NCI-H1436 treated with DMSO at 0.1 percent for 48 hours (cell line): ENCODE measurements around the gene YPEL1.

Experiments
- DNase-seq: peaks from one replicate; lab custom pipeline; 2025; lab: John Stamatoyannopoulos, UW

The YPEL1 gene

DNA sequence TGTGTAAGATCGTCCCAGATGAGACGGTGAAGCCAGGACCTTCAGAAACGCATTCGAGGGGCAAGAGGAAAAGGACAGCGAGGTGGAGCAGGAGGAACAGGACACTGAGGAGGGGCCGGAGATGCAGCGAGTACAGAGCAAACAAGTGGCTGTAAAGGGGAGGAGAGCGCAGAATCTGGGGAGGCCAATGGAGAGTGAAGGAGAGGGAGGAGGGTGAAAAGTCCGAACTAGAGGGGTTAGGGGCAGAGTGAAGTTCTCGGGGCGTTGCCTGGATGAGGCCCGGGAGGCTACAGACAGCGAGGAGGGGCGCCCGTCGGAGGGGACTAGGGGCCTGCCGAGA lies 78.6 kb downstream of the YPEL1 start:
- no peak for DNase-seq

DNA sequence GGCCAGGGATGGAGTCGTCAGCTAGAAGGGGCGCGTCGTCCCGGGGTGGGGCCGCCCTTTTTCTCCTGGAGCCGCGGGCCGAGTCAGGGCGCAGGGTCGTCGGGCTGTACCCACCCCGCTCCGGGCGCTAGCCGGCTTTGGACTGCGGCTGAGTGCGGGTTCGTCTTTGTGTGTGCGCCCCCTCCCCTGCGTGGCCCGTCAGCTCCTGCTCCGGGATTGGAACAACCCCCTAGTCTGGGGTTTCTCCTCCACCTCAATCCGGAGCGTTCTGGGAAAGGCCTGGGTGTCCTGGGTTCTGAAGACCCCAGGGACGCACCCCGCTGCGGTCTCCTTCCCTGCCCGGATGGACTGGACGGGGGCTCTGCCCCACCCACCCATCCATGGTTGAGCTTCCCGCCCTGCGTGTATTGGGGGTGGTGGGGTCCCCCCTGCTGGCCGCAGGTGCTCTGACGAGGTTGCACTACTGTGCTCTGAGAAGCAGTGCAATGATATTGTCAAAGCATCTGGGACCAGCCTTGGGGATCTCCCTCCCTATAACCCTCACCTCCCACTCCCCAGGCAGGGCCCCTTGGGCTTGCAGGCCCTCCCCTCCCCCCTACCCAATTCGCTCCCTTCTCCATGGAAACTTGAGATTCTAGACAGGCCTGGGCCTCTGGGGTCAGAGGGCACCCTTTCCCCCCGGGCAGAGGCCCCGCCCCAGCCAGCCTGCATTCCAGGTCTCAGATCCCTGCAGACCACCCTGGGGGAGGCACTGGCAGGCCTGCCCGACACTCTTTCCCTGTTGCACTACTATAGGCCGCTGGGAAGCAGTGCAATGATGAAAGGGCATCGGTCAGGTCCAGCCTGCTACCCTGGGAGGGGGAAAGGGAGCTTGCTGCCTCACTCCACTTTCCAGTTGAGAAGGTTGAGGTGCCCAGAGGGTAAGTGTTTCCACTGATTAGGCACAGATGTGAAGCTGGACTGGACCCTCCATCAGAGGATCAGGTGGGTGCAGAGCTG lies 82.7 kb downstream of the YPEL1 start:
- no peak for DNase-seq

DNA sequence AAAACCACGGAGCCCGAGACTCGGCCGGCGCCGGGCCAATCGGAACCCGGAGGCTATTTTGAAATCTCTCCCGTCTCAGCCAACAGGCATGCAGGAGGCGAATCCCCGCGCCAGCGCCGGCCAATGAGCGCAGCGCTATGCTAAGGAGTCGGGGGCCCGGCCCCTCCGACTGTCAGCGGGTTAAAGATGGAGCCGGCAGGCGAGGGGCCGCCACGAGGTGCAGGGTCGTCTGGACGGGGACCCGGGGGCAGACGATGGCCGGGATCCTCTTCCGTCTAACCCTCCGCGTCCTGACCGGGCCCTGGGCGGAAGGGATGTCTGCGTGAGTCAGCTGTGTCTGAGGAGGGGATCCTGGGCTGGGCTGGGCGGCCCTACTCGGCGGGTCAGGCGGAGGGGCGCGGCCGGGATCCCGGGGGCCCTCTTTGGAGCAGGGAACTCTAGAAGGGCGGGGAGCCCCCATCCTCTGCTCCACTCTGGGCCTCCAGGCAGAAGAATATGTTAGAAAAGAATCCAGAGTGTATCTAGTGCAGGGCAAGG lies 83.5 kb downstream of the YPEL1 start:
- DNase-seq: peak; percentile 55

DNA sequence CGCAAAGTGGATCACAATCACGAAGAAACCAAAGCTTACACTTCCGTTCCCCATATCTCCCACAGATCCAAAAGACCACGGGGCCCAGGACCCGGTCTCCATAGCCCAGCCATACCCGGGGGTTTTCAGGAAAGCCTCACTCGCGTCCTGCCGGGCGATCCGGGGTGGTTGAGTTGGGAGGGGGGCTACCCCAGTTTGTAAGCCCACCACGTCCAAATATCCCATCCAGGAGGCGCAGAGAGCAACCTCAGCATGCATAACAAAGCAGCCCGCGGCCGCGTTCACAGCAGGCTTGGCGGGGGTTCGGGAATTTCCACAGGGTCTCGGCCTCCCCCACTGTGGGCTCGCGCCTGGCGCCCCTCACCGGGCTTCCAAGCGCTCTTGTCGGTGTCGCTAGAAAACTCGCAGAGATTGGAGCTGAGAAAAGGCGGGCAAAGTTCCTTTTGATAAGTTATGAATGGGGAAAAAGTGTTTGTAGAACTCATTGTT lies 84.0 kb downstream of the YPEL1 start:
- DNase-seq: no peak

DNA sequence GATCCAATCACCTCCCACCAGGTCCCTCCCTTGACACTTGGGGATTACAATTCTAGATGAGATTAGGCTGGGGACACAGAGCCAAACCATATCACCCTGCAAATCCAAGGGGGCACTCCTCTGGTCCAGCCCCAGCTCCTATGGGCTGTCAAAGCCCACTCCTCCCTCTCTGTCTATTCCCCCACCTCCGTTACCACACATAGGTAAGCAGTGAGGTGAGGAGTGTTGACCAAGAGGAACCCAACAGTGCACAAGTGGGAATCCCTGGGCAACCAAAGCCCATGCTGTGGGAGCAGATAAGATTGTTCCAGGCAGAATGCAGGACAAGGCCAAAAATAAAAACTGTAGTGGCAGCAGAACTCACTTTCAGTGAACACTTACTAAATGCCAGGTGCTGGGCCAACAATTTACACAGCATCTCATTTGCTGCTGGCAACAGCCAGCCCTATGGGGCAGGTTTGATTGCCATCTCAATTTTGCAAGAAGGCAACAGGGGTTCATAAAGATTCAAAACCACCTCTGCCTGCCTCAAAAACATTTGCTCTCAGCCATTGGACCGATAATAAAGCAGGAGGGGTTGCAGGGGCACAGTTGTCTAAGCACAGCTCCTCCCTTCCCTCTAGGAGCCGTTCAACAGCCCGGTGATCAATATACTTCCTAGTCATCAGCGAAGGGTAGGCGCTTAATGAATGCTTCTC lies 84.6 kb downstream of the YPEL1 start:
- DNase-seq: no peak

DNA sequence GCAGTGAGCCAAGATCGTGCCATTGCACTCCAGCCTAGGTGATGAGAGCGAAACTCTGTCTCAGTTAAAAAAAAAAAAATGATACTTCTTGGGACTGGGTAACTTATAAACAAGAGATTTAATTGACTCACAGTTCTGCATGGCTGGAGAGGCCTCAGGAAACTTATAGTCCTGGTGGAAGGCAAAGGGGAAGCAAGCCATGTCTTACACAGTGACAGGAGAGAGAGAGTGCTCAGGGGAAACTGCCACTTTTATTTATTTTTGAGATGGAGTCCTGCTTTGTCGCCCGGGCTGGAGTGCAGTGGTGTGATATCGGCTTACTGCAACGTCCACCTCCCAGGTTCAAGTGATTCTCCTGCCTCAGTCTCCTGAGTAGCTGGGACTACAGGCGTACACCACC lies 85.3 kb downstream of the YPEL1 start:
- no peak for DNase-seq
